Osteoblast (primary cell): ENCODE measurements around the gene EME2. TPM values are rescaled to one million over a fixed set of nuclear protein-coding genes. Genes with fewer than 3 reads are reported as not detected.
"Not testable (repeated sequence)": the region's sequence is repeated elsewhere in the genome, so short reads cannot be mapped to it uniquely, and the experiment has no call there.

Source experiments
- DNase-seq: peaks from one replicate; pipeline ENCODE4 v3.0.0; 2011; ENCODE audit warnings: low spot score, mixed read lengths; ENCODE audit not compliant: insufficient read length; ENCODE audit errors: missing footprints
- H2AFZ ChIP-seq: 2 replicates; pipeline ENCODE4 v1.6.0; 2011; ENCODE audit warnings: mild to moderate bottlenecking, low read length
- H3K27ac ChIP-seq: 2 replicates; pipeline ENCODE4 v1.5.1; 2011; ENCODE audit warnings: mild to moderate bottlenecking, low read depth, low read length, moderate library complexity
- H3K27me3 ChIP-seq: 2 replicates; pipeline ENCODE4 v1.6.0; 2012; ENCODE audit warnings: mild to moderate bottlenecking, control low read depth, inconsistent platforms, low read length, moderate library complexity; ENCODE audit not compliant: insufficient read depth
- H3K36me3 ChIP-seq: 2 replicates; pipeline ENCODE4 v1.5.1; 2011; ENCODE audit warnings: mild to moderate bottlenecking, low read length, control low read depth, moderate library complexity; ENCODE audit not compliant: insufficient read depth
- H3K4me1 ChIP-seq: 2 replicates; pipeline ENCODE4 v1.5.1; 2011; ENCODE audit warnings: mild to moderate bottlenecking, low read length, control low read depth, moderate library complexity; ENCODE audit not compliant: insufficient read depth
- H3K4me2 ChIP-seq: 2 replicates; pipeline ENCODE4 v1.6.0; 2011; ENCODE audit warnings: mild to moderate bottlenecking, low read length; ENCODE audit not compliant: insufficient read depth
- H3K4me3 ChIP-seq: fragments of 200-600 bp; sonication (generic); 3 replicates; pipeline ENCODE4 v1.5.1; 2012; ENCODE audit warnings: mild to moderate bottlenecking, low read length, inconsistent platforms; ENCODE audit not compliant: insufficient read depth
- H3K79me2 ChIP-seq: 2 replicates; pipeline ENCODE4 v1.6.0; 2012; ENCODE audit warnings: mild to moderate bottlenecking, low read length, control low read depth, inconsistent platforms; ENCODE audit not compliant: insufficient read depth
- H3K9me3 ChIP-seq: 2 replicates; pipeline ENCODE4 v1.5.1; 2011; ENCODE audit warnings: low read depth, low read length, control low read depth
- H4K20me1 ChIP-seq: 2 replicates; pipeline ENCODE4 v1.6.0; 2012; ENCODE audit warnings: mild to moderate bottlenecking, low read length, control low read depth; ENCODE audit not compliant: insufficient read depth
- total RNA-seq: library from RNA; depleted of rRNA; stranded (reverse); fragments of >200 nt; gene quantifications from 2 replicates; pipeline ENCODE4 v1.2.3, GENCODE V29; 2012
- TF ChIP-seq, protein P1 (sequence below): IDR thresholded peaks from 2 replicates; pipeline ENCODE4 v1.5.1; 2011; ENCODE audit warnings: mild to moderate bottlenecking, low read depth, low read length, moderate library complexity; ENCODE audit errors: extremely low read depth

EME2 gene
- total RNA-seq, 1 donor, result 16.3 TPM

DNA sequence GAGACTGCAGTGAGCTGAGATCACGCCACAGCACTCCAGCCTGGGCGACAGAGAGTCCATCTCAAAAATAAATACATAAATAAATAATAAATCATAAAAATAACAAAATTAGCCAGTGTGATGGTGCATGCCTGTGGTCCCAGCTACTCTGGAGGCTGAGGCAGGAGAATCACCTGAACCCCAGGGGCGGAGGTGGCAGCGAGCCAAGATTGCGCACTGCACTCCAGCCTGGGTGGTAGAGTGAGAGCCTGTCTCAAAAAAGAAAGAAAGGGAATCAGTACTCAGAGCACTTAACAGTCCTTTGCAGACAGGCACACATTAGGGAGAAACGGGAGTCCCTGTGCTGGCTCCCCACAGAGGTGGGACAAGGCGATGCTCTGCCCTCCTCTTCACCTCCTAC, 41.5 kb upstream of the EME2 start:
- H3K79me2 ChIP-seq, result peaks cover 51% of the 10 kb centered on the region
- DNase-seq, result peak; percentile 69
- peaks cover 49% of the 10 kb centered on the region for H3K36me3 ChIP-seq
- H3K9me3 ChIP-seq, result no peaks in the 10 kb centered on the region
- H3K27ac ChIP-seq, result no peak overlapping the region
- no peaks in the 10 kb centered on the region for H3K4me1 ChIP-seq
- TF ChIP-seq, protein P1, sequence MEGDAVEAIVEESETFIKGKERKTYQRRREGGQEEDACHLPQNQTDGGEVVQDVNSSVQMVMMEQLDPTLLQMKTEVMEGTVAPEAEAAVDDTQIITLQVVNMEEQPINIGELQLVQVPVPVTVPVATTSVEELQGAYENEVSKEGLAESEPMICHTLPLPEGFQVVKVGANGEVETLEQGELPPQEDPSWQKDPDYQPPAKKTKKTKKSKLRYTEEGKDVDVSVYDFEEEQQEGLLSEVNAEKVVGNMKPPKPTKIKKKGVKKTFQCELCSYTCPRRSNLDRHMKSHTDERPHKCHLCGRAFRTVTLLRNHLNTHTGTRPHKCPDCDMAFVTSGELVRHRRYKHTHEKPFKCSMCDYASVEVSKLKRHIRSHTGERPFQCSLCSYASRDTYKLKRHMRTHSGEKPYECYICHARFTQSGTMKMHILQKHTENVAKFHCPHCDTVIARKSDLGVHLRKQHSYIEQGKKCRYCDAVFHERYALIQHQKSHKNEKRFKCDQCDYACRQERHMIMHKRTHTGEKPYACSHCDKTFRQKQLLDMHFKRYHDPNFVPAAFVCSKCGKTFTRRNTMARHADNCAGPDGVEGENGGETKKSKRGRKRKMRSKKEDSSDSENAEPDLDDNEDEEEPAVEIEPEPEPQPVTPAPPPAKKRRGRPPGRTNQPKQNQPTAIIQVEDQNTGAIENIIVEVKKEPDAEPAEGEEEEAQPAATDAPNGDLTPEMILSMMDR, result no peak
- peaks cover 40% of the 10 kb centered on the region for H4K20me1 ChIP-seq
- no peak overlapping the region for H2AFZ ChIP-seq
- no peaks in the 10 kb centered on the region for H3K27me3 ChIP-seq
- no peak overlapping the region for H3K4me3 ChIP-seq
- H3K4me2 ChIP-seq, result no peak overlapping the region

DNA sequence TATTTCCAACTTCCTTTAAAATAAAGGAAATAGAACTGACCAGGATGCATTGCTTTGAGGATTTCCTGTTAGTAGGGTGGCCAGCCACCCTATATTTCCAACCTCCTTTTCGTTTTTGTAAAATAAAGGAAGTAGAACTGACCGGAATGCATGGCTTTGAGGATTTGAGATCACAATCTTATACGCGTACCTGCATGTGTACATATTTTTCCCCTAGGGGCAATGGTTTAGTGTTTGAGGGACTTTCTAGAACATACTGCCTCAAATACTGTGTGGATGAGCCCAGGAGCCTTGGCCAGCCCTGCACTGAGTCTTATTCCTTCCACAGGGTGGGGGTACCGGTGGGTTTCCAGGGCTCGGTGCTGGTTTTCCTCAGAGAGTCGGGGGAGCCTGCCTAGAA, 41.0 kb upstream of the EME2 start:
- TF ChIP-seq, protein P1, result no peak
- no peaks in the 10 kb centered on the region for H3K4me1 ChIP-seq
- H3K79me2 ChIP-seq, result peaks cover 48% of the 10 kb centered on the region
- no peaks in the 10 kb centered on the region for H3K9me3 ChIP-seq
- no peak overlapping the region for H2AFZ ChIP-seq
- H4K20me1 ChIP-seq, result peaks cover 38% of the 10 kb centered on the region
- peak; percentile 76 for DNase-seq
- no peak overlapping the region for H3K4me2 ChIP-seq
- no peak overlapping the region for H3K4me3 ChIP-seq
- H3K27ac ChIP-seq, result no peak overlapping the region
- H3K27me3 ChIP-seq, result no peaks in the 10 kb centered on the region
- H3K36me3 ChIP-seq, result peaks cover 44% of the 10 kb centered on the region

DNA sequence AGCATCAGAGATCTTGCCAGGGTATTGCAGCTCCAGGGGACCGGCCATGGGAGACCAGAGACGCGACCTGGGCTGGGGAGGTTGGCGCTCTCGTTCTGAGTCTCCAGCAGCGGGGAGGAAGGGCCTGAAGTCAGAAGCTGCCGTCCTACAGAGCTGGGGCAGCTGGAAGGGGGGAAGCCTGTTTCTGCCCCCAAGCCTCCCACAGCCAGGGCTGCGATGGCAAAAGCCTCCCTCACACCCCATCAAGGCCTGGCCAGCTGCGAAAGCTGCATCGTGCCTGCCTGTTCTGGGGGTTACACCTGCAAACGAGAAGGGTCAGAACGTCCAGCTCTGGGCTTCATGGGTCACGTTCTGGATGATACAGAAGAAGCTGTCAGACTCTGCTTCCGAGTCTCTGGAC, 40.5 kb upstream of the EME2 start:
- H3K9me3 ChIP-seq, result no peaks in the 10 kb centered on the region
- no peak overlapping the region for H2AFZ ChIP-seq
- H3K27ac ChIP-seq, result no peak overlapping the region
- peaks cover 45% of the 10 kb centered on the region for H3K79me2 ChIP-seq
- H3K27me3 ChIP-seq, result no peaks in the 10 kb centered on the region
- TF ChIP-seq, protein P1, result no peak
- H3K4me2 ChIP-seq, result no peak overlapping the region
- no peak overlapping the region for H3K4me3 ChIP-seq
- peaks cover 39% of the 10 kb centered on the region for H3K36me3 ChIP-seq
- H3K4me1 ChIP-seq, result no peaks in the 10 kb centered on the region
- DNase-seq, result peak; percentile 56
- H4K20me1 ChIP-seq, result peaks cover 33% of the 10 kb centered on the region

DNA sequence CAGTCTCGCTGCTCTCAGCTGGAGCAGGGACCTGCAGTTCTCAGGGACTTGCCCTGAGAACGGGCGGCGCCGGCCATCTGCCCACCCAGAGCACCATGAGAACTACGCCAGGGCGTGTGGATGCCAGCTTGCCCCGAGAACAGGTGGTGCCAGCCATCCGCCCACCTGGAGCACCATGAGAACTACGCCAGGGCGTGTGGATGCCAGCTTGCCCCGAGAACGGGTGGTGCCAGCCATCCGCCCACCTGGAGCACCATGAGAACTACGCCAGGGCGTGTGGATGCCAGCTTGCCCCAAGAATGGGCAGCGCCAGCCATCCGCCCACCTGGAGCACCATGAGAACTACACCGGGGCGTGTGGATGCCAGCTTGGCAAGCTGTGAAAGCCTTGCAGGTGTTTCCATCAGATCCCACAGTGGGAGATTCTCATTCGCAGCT, 40.0 kb upstream of the EME2 start:
- H3K36me3 ChIP-seq, result peaks cover 35% of the 10 kb centered on the region
- not testable (repeated sequence) for H3K27me3 ChIP-seq, H3K4me2 ChIP-seq, H3K4me3 ChIP-seq, H3K9me3 ChIP-seq, H2AFZ ChIP-seq, H3K27ac ChIP-seq, H3K4me1 ChIP-seq
- H3K79me2 ChIP-seq, result peaks cover 40% of the 10 kb centered on the region
- DNase-seq, result peak; percentile 82
- peaks cover 28% of the 10 kb centered on the region for H4K20me1 ChIP-seq
